ENCODE results near the gene THAP10.
A peak's percentile ranks its signal among the peaks of the same experiment; 100 is the strongest.
"Not testable (repeated sequence)": the region's sequence is repeated elsewhere in the genome, so short reads cannot be mapped to it uniquely, and the experiment has no call there.

- TF ChIP-seq POLR2A (IDR thresholded peaks at IDR 0.05): not testable (repeated sequence)
- TF ChIP-seq, protein P1, sequence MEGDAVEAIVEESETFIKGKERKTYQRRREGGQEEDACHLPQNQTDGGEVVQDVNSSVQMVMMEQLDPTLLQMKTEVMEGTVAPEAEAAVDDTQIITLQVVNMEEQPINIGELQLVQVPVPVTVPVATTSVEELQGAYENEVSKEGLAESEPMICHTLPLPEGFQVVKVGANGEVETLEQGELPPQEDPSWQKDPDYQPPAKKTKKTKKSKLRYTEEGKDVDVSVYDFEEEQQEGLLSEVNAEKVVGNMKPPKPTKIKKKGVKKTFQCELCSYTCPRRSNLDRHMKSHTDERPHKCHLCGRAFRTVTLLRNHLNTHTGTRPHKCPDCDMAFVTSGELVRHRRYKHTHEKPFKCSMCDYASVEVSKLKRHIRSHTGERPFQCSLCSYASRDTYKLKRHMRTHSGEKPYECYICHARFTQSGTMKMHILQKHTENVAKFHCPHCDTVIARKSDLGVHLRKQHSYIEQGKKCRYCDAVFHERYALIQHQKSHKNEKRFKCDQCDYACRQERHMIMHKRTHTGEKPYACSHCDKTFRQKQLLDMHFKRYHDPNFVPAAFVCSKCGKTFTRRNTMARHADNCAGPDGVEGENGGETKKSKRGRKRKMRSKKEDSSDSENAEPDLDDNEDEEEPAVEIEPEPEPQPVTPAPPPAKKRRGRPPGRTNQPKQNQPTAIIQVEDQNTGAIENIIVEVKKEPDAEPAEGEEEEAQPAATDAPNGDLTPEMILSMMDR (IDR thresholded peaks at IDR 0.05): not testable (repeated sequence)
- TF ChIP-seq EP300 (IDR thresholded peaks at IDR 0.05): peak in 1 of 4 donors; percentile 52
Observed at GRCh38 chr15:70858614-70859321, 33.5 kb downstream of the THAP10 start.

Data from upper lobe of left lung (tissue), 4 donors.